ENCODE measurements around the gene GPR143.

- TF ChIP-seq CTCF (IDR thresholded peaks at IDR 0.05) (no peak), POLR2AphosphoS5 (IDR thresholded peaks at IDR 0.05) (no peak), POLR2A (IDR thresholded peaks at IDR 0.05) (no peak)
Measured at GRCh38 chrX:9704876-9705465, 60.7 kb downstream of the GPR143 start.
